ENCODE data around the gene SEC14L5.
"Not testable (repeated sequence)": the region's sequence is repeated elsewhere in the genome, so short reads cannot be mapped to it uniquely, and the experiment has no call there.

SEC14L5 gene

DNA sequence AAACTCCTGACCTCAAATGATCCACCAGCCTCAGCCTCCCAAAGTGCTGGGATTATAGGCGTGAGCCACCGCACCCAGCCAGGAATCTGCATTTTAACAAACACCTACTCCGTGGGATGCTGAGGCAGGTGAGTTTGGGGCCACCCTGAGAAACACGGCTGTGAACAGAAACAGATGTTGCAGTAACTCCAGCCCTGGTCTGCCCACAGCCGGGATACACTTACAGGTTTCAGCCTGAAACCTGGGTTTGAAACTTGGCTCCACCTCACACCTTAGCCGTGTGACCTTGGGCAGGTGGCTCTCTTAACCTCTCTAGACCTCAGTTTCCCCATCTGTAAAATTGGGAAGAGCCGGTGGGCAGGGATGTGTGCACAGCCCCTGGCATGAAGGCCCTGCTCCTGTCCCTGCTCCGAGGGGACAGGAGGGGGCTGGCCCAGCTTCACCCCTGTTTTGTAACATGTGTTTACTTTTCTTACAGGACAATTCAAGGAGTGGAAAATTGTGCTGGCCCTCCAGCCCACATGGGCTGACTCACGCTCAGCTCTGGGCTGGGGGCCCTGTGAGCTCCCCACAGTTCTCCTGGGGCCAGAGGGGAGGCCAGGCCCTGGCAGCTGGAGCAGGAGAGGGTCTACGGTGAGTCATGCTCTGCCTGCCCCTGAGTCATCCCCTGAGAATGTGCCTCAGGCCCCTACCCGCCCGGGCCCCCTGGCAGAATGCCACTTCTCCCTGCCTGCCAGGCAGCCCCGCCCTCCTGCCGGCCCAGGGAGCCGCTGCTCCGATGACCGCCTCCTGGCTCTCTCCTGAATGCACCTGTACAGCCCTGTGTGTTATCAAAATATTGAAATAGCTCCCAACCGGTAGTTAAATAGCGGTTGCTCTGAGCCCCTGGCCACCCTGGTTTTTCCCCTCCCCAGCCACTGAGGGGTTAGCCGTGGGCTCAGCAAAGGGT, 13.5 kb upstream of the SEC14L5 start:
- FAIRE-seq = no peak

DNA sequence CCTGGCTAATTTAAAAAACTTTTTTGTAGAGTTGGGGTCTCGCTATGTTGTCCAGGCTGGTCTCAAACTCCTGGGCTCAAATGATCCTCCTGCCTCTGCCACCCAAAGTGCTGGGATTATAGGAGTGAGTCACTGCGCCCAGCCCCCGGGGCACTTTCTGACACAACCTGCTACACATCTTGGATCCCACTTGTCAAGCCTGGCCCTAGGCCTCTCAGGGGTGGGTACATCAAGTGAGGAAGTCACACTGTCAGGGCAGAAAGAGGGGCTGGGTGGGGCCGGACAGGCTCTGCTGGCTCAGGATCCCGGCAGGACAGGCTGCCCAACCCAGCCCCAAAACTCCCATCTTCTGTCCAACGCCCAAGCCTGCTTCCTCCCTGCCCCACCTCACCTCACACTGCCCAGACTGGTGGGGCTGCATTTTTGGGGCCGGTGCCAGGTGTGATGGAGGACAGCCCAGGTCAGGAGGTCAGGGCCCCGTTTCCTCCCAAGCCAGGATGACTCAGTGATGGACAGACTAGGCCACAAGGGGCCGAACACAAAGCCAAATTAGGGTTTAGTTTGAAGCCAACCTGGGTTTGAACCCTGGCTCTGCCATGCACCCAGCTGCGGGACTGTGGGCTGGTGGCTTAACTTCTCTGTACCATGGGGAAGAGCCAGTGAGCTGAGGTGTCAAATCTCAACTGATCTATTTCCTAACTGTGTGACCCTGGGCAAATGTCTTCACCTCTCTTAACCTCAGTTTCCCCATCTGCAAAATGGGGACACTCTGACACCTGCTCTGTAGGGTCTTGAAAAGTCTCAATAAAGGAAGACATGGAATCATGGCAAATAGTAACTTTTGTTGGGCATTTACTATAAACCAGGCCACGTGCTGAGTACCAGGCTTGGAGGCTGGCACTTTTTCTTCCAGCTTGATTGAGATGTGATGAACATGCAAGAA, 12.3 kb upstream of the SEC14L5 start:
- no peak for TF ChIP-seq TAF1 (IDR thresholded peaks at IDR 0.05; ENCODE audit: borderline replicate concordance, low read depth, low read length)
- no peak for TF ChIP-seq POLR2AphosphoS5 (IDR thresholded peaks at IDR 0.05; ENCODE audit: low read depth, low read length)
- no peak for TF ChIP-seq POLR2A (IDR thresholded peaks at IDR 0.05; ENCODE audit: low read depth, low read length)
- no peak for DNase-seq (ENCODE audit: insufficient read length)
- FAIRE-seq = no peak

More for the DNA sequence above, 13.5 kb upstream of the SEC14L5 start:
- no peak for DNase-seq (ENCODE audit: insufficient read length)
- TF ChIP-seq POLR2A (IDR thresholded peaks at IDR 0.05; ENCODE audit: low read depth, low read length) (no peak), POLR2AphosphoS5 (IDR thresholded peaks at IDR 0.05; ENCODE audit: low read depth, low read length) (no peak), TAF1 (IDR thresholded peaks at IDR 0.05; ENCODE audit: borderline replicate concordance, low read depth, low read length) (no peak)

DNA sequence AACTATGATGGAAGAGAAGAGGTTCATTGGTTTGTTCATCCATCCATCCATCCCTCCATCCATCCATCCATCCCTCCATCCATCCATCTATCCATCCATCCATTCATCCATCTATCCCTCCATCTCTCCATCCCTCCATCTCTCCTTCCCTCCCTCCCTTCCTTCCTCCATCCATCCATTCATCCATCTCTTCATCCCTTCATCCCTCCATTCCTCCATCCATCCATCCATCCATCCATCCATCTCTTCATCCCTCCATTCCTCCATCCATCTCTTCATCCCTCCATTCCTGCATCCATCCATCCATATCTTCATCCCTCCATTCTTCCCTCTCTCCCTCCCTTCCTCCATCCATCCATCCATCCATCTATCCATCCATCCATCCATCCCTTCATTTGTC, 11.2 kb upstream of the SEC14L5 start:
- no peak for FAIRE-seq

DNA sequence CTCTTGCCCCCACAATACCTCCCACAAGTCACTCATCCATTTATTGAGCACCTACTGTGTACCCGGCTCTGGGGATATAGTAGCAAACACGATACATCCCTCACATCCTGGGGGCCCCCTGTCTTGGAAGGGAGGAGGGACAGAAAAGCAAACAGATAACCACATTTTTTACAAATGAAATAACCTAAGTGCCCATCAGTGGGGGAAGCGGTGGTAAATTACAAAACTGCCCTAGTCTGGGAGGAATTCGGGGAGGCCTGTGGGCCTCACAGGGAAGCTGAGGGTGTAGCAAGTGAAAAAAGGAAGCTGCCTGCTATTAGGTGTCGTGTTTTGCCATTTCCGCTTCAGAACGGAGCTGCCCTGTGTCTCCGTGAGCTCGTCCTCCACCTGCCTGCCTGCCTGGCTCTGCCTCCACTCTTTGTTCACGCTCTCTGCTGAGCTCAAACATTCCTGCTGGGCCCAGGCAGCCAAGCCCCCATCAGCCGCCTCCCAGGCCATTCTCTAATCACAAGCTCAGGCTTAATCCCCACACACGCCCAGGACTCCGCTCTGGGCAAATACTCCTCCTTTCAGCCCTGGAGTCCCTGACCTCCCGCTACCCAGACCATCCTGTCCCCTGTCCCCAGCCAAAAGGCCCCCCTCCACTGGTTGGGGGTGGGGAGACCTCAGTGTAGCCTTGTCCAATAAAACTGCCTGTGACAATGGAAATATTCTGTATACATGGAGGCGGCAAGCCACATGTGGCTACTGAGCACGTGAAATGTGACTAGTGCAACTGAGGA, 10.2 kb upstream of the SEC14L5 start:
- TF ChIP-seq POLR2AphosphoS5 (IDR thresholded peaks at IDR 0.05; ENCODE audit: low read depth, low read length) (no peak), POLR2A (IDR thresholded peaks at IDR 0.05; ENCODE audit: low read depth, low read length) (no peak), TAF1 (IDR thresholded peaks at IDR 0.05; ENCODE audit: borderline replicate concordance, low read depth, low read length) (no peak)
- DNase-seq (ENCODE audit: insufficient read length) (no peak), FAIRE-seq (no peak)

More for the DNA sequence above, 11.2 kb upstream of the SEC14L5 start:
- no peak for TF ChIP-seq TAF1 (IDR thresholded peaks at IDR 0.05; ENCODE audit: borderline replicate concordance, low read depth, low read length)
- TF ChIP-seq POLR2A (IDR thresholded peaks at IDR 0.05; ENCODE audit: low read depth, low read length) = no peak
- TF ChIP-seq POLR2AphosphoS5 (IDR thresholded peaks at IDR 0.05; ENCODE audit: low read depth, low read length) = no peak
- no peak for DNase-seq (ENCODE audit: insufficient read length)

DNA sequence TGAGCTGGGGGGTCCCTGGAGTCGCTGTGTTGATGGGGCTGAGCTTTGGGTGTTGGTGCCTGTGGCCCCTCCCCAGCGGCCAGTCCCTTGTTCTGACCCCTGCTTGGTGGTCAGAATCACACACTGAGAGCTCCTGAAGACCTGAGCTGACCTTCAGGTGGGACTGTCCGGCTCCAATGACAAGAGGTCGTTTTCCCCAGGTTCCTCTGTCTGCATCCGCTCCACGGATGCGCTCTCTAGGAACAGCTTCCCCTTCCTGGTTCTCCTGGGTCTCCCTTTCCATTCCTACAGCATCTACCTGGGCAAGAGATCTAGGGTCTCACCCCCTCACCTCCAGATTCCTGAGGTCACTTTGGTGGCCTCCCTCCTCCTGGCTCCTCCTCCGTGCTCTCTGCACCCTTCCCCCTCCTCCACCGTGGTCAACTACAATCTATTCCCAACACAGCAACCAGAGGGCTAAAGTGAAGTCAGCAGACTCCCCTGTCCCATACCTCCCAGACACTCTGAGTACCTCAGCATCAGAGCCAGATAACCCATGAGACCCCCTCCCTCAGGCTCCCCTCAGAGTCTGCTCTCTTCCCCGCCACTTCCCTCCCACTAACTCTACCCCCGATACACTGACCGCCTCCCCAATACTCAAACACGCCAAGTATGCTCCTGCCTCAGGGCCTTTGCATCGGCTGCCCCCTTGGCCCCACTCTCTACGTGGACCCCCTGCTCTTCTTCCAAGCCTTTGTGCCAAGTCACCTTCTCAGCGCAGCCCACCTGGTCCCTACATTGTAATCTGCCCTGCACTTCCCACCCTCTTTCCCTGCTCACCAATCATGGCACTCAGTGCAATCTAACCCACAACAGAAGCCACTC, 9.0 kb upstream of the SEC14L5 start:
- FAIRE-seq = no peak
- no peak for DNase-seq (ENCODE audit: insufficient read length)
- no peak for TF ChIP-seq POLR2AphosphoS5 (IDR thresholded peaks at IDR 0.05; ENCODE audit: low read depth, low read length)
- TF ChIP-seq POLR2A (IDR thresholded peaks at IDR 0.05; ENCODE audit: low read depth, low read length) = no peak
- TF ChIP-seq TAF1 (IDR thresholded peaks at IDR 0.05; ENCODE audit: borderline replicate concordance, low read depth, low read length) = no peak

DNA sequence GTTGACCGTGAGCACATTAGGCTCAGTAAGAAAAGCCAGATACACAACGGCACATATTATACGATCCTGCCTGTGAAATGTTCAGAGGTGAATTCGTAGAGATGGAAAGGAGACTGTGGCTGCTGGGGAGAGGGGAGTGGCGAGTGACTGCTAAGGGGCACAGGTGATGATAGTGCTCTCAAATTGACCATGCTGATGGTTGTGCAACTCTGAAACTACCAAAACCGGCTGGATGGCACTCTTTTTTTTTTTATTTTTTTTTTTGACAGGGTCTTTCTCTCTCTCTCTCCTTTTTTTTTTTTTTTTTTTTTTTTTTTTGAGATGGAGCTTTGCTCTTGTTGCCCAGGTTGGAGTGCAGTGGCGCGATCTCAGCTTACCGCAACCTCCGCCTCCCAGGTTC, 8.1 kb upstream of the SEC14L5 start:
- DNase-seq (ENCODE audit: insufficient read length) (no peak), FAIRE-seq (no peak)
- TF ChIP-seq POLR2A (IDR thresholded peaks at IDR 0.05; ENCODE audit: low read depth, low read length) = no peak
- no peak for TF ChIP-seq TAF1 (IDR thresholded peaks at IDR 0.05; ENCODE audit: borderline replicate concordance, low read depth, low read length)
- no peak for TF ChIP-seq POLR2AphosphoS5 (IDR thresholded peaks at IDR 0.05; ENCODE audit: low read depth, low read length)

DNA sequence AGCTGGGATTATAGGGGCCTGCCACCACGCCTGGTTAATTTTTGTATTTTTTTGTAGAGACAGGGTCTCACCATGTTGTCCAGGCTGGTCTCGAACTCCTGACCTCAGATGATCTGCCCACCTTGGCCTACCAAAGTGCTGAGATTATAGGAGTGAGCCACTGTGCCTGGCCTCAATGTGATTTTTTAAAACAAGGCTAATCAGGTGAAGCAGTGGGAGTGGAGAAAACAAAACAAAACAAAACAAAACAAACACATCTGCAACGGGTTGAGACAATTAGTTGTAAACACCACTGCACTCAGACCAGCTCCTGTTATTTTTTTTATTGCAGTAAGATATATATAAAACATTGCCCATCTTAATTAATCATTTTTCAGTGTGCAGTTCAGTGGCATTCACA, 6.5 kb upstream of the SEC14L5 start:
- not testable (repeated sequence) for DNase-seq (ENCODE audit: insufficient read length); FAIRE-seq

DNA sequence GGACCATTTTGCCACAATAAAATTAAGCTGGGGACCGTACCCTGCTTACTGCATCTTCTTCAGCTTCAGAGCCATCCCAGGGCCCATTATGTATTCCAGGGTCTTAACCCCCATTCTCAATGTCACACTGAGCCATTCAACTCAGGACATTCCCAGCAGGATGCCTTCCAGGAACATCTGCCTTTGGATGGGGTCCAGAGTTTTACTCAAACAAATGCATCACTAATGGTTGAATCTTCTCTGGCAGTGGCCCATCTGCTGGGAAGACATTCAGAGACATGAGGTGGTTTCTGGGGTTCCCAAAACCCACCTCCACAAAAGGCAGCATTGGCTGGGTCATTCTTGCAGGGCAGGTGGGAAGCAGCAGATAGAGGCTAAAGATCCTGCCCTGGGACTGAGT, 3.4 kb upstream of the SEC14L5 start:
- DNase-seq (ENCODE audit: insufficient read length) = no peak
- TF ChIP-seq POLR2A (IDR thresholded peaks at IDR 0.05; ENCODE audit: low read depth, low read length) (no peak), TAF1 (IDR thresholded peaks at IDR 0.05; ENCODE audit: borderline replicate concordance, low read depth, low read length) (no peak), POLR2AphosphoS5 (IDR thresholded peaks at IDR 0.05; ENCODE audit: low read depth, low read length) (no peak)
- FAIRE-seq = no peak

DNA sequence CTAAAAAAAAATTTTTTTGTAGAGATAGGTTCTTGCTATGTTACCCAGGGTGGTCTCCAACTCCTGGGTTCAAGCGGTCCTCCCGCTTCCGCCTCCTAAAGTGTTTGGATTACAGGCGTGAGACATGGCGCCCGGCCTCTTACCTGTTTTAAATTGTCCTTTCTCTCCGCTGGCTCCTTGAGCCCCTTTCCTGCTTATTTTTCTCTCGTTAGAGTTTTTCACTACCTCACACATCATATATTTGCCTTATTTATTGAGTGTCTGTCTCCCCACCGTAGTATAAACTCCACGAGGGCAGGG, 760 bp upstream of the SEC14L5 start:
- TF ChIP-seq POLR2AphosphoS5 (IDR thresholded peaks at IDR 0.05; ENCODE audit: low read depth, low read length) (no peak), POLR2A (IDR thresholded peaks at IDR 0.05; ENCODE audit: low read depth, low read length) (no peak), TAF1 (IDR thresholded peaks at IDR 0.05; ENCODE audit: borderline replicate concordance, low read depth, low read length) (no peak)
- DNase-seq (ENCODE audit: insufficient read length) = no peak
- FAIRE-seq = no peak
